Suprapubic skin (tissue), 3 donors: ENCODE results near the gene PPP1R18.

Experiments used
- CTCF ChIP-seq, 2 donors: fragments of 200-600 bp in 1 of 2; fragments of 450-650 bp in 1 of 2; sonication (generic) in 1 of 2; IDR thresholded peaks; one replicate each; pipeline ENCODE4 v1.5.1; 2016 to 2019; ENCODE audit warnings: antibody characterized with exemption in 2 of 2, mild to moderate bottlenecking in 1 of 2, moderate library complexity in 1 of 2
- POLR2AphosphoS5 ChIP-seq, 3 donors: sonication (generic); formaldehyde crosslinking; IDR thresholded peaks; one replicate each; pipeline ENCODE4 v1.6.1; 2017; ENCODE audit warnings: antibody characterized with exemption in 3 of 3

GRCh38 chr6:30711758-30712380 lies 25.4 kb upstream of the PPP1R18 start:
- TF ChIP-seq CTCF (IDR thresholded peaks at IDR 0.05), result no peak
- no peak for TF ChIP-seq POLR2AphosphoS5 (IDR thresholded peaks at IDR 0.05)
